Panc1 (cell line): ENCODE data around the gene PIGL.

Experiments
- POLR2AphosphoS5 ChIP-seq: IDR thresholded peaks from 2 replicates; pipeline ENCODE4 v1.6.1; 2012; ENCODE audit warnings: mild to moderate bottlenecking, low read depth, low read length, moderate library complexity
- SIN3A ChIP-seq: IDR thresholded peaks from 2 replicates; pipeline ENCODE4 v1.6.1; 2012; ENCODE audit warnings: low read depth, mild to moderate bottlenecking, low read length, moderate library complexity, borderline replicate concordance; ENCODE audit not compliant: insufficient read depth
- TCF7L2 ChIP-seq: IDR thresholded peaks from 2 replicates; pipeline ENCODE4 v1.6.1; 2011; ENCODE audit warnings: mild to moderate bottlenecking, low read depth, low read length, inconsistent platforms
- TF ChIP-seq, protein P1 (sequence below): fragments of 450-650 bp; IDR thresholded peaks from 2 replicates; pipeline ENCODE4 v1.5.1; 2017; ENCODE audit warnings: mild to moderate bottlenecking
- TF ChIP-seq, protein P2 (sequence below), 2 experiments: IDR thresholded peaks; 2 replicates each; pipeline ENCODE4 v1.6.1; 2011 to 2012; ENCODE audit warnings: low read depth in 2 of 2, control low read depth in 1 of 2, low read length in 1 of 2, mild to moderate bottlenecking in 1 of 2, moderate library complexity in 1 of 2; ENCODE audit not compliant: insufficient read depth in 1 of 2

DNA sequence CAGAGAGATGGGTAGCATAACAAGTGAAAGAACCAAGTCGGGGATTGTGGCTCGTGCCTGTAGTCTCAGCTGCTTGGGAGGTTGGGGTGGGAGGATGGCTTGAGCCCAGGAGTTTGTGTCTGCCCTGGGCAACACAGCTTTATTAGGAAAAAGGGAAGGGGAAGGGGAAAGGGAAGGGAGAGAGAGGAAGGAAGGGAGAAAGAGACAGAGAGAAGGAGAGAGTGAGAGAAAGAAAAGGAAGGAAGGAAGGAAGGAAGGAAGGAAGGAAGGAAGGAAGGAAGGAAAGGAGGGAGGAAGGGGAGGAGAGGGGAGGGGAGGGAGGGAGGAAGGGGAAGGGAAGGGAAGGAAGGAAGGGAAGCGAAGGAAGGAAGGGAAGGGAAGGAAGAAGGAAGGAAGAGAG lies 103.0 kb downstream of the PIGL start:
- TF ChIP-seq POLR2AphosphoS5 (no peak), SIN3A (no peak), TCF7L2 (no peak)
- TF ChIP-seq, protein P1, sequence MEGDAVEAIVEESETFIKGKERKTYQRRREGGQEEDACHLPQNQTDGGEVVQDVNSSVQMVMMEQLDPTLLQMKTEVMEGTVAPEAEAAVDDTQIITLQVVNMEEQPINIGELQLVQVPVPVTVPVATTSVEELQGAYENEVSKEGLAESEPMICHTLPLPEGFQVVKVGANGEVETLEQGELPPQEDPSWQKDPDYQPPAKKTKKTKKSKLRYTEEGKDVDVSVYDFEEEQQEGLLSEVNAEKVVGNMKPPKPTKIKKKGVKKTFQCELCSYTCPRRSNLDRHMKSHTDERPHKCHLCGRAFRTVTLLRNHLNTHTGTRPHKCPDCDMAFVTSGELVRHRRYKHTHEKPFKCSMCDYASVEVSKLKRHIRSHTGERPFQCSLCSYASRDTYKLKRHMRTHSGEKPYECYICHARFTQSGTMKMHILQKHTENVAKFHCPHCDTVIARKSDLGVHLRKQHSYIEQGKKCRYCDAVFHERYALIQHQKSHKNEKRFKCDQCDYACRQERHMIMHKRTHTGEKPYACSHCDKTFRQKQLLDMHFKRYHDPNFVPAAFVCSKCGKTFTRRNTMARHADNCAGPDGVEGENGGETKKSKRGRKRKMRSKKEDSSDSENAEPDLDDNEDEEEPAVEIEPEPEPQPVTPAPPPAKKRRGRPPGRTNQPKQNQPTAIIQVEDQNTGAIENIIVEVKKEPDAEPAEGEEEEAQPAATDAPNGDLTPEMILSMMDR: no peak
- TF ChIP-seq, protein P2, sequence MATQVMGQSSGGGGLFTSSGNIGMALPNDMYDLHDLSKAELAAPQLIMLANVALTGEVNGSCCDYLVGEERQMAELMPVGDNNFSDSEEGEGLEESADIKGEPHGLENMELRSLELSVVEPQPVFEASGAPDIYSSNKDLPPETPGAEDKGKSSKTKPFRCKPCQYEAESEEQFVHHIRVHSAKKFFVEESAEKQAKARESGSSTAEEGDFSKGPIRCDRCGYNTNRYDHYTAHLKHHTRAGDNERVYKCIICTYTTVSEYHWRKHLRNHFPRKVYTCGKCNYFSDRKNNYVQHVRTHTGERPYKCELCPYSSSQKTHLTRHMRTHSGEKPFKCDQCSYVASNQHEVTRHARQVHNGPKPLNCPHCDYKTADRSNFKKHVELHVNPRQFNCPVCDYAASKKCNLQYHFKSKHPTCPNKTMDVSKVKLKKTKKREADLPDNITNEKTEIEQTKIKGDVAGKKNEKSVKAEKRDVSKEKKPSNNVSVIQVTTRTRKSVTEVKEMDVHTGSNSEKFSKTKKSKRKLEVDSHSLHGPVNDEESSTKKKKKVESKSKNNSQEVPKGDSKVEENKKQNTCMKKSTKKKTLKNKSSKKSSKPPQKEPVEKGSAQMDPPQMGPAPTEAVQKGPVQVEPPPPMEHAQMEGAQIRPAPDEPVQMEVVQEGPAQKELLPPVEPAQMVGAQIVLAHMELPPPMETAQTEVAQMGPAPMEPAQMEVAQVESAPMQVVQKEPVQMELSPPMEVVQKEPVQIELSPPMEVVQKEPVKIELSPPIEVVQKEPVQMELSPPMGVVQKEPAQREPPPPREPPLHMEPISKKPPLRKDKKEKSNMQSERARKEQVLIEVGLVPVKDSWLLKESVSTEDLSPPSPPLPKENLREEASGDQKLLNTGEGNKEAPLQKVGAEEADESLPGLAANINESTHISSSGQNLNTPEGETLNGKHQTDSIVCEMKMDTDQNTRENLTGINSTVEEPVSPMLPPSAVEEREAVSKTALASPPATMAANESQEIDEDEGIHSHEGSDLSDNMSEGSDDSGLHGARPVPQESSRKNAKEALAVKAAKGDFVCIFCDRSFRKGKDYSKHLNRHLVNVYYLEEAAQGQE (IDR thresholded peaks at IDR 0.05; ENCODE audit: insufficient read depth in 1 of 2, low read depth in 2 of 2, low read length in 1 of 2): no peak
